ENCODE measurements around the gene NUDT8. TPM values are rescaled to one million over a fixed set of nuclear protein-coding genes. Genes with fewer than 3 reads are reported as not detected.

NUDT8 gene
- total and polyA plus RNA-seq, 2 of the 8 experiments (the other 6 are each of a cell fraction or from before 2014, with no cell fraction given), result 7.2 to 8.3 TPM

- no peak for TF ChIP-seq BRCA1 (IDR thresholded peaks at IDR 0.05; ENCODE audit: low read depth, low read length)
- TF ChIP-seq ASH2L (IDR thresholded peaks at IDR 0.05; ENCODE audit: low read length), result no peak
- no peak for TF ChIP-seq FOSL1 (IDR thresholded peaks at IDR 0.05; ENCODE audit: insufficient read depth, low read depth, low read length)
Measured at GRCh38 chr11:67634366-67635230, 4.9 kb upstream of the NUDT8 start (continued).
